H1 (cell line): ENCODE data around the gene FTL. TPM values are rescaled to one million over a fixed set of nuclear protein-coding genes. Genes with fewer than 3 reads are reported as not detected.

Experiments
- CTCF ChIA-PET: fragments of 300-600 bp; sonication (Branson Sonifier 250); formaldehyde crosslinking; loops from one replicate; lab custom pipeline; 2021; ENCODE audit not compliant: partially characterized antibody; lab: Charles Lee
- POLR2A ChIA-PET: fragments of 300-600 bp; sonication (Branson Sonifier 250); formaldehyde crosslinking; loops from one replicate; lab custom pipeline; 2021; ENCODE audit warnings: inconsistent platforms; ENCODE audit not compliant: partially characterized antibody; lab: Charles Lee
- DNase-seq, 2 experiments: peaks; one replicate each; pipeline versions ENCODE4 v3.0.0 to v3.0.0-alpha.2; 2010 to 2022; ENCODE audit warnings: low spot score in 2 of 2, low read depth in 1 of 2, mixed read lengths in 1 of 2
- FAIRE-seq: peaks from 2 replicates; lab custom pipeline; 2011; peaks lifted over from hg19 to GRCh38; lab: Jason Lieb, UNC
- H2AFZ ChIP-seq: 2 replicates; pipeline ENCODE4 v1.8.1; 2012; ENCODE audit warnings: low read length, inconsistent platforms
- H2AK5ac ChIP-seq: 2 replicates; pipeline ENCODE4 v1.6.1; 2013; ENCODE audit warnings: low read depth, low read length
- H2BK120ac ChIP-seq: replicated peaks from 2 replicates; pipeline ENCODE3; 2013; ENCODE audit warnings: low read depth, low read length, inconsistent platforms
- H2BK12ac ChIP-seq: 2 replicates; pipeline ENCODE4 v1.6.1; 2013; ENCODE audit warnings: low read depth, low read length
- H2BK15ac ChIP-seq: 2 replicates; pipeline ENCODE4 v1.6.1; 2013; ENCODE audit warnings: low read length
- H2BK20ac ChIP-seq: 2 replicates; pipeline ENCODE4 v1.6.1; 2013; ENCODE audit warnings: low read length
- H2BK5ac ChIP-seq: 2 replicates; pipeline ENCODE4 v1.6.1; 2013; ENCODE audit warnings: low read depth, low read length
- H3K14ac ChIP-seq: 2 replicates; pipeline ENCODE4 v1.6.1; 2013; ENCODE audit warnings: inconsistent platforms; ENCODE audit not compliant: insufficient read length
- H3K18ac ChIP-seq: 2 replicates; pipeline ENCODE4 v1.6.1; 2013; ENCODE audit warnings: low read length; ENCODE audit errors: extremely low read depth
- H3K23ac ChIP-seq: 2 replicates; pipeline ENCODE4 v1.6.1; 2013; ENCODE audit warnings: inconsistent platforms; ENCODE audit not compliant: insufficient read length
- H3K23me2 ChIP-seq: 2 replicates; pipeline ENCODE4 v1.6.1; 2013; ENCODE audit warnings: low read depth, low read length
- H3K27ac ChIP-seq: 2 replicates; pipeline ENCODE4 v1.6.1; 2011; ENCODE audit warnings: low read depth, low read length, inconsistent platforms
- H3K27me3 ChIP-seq, 4 experiments: replicated peaks in 1 of 4; 1 replicate in 1 of 4; 2 replicates in 3 of 4; pipeline versions ENCODE4 v1.6.1 to v1.8.1; 2011 to 2013; ENCODE audit warnings: low read length in 3 of 4, mild to moderate bottlenecking in 3 of 4, inconsistent platforms in 2 of 4, mixed read lengths in 2 of 4, moderate library complexity in 1 of 4; ENCODE audit not compliant: control insufficient read depth in 3 of 4, insufficient read depth in 3 of 4; ENCODE audit errors: extremely low read depth in 1 of 4
- H3K36me3 ChIP-seq, 4 experiments: 2 replicates each; pipeline versions ENCODE4 v1.6.1 to v1.8.1; 2011 to 2013; ENCODE audit warnings: mild to moderate bottlenecking in 4 of 4, low read length in 3 of 4, moderate library complexity in 2 of 4, control low read depth in 1 of 4, inconsistent platforms in 1 of 4; ENCODE audit not compliant: insufficient read depth in 4 of 4, control insufficient read depth in 2 of 4
- H3K4ac ChIP-seq: replicated peaks from 2 replicates; pipeline ENCODE3; 2013; ENCODE audit warnings: low read length, low read depth, mixed read lengths, inconsistent platforms; ENCODE audit not compliant: insufficient read length
- H3K4me1 ChIP-seq, 4 experiments: replicated peaks in 1 of 4; 1 replicate in 1 of 4; 2 replicates in 3 of 4; pipeline versions ENCODE4 v1.6.1 to v1.8.1; 2011 to 2013; ENCODE audit warnings: low read length in 3 of 4, inconsistent platforms in 2 of 4, mixed read lengths in 1 of 4; ENCODE audit not compliant: insufficient read depth in 4 of 4, control insufficient read depth in 3 of 4
- H3K4me2 ChIP-seq, 2 experiments: 2 replicates each; pipeline versions ENCODE4 v1.6.1 to v1.8.1; 2011 to 2013; ENCODE audit warnings: low read depth in 2 of 2, low read length in 2 of 2, control low read depth in 1 of 2, inconsistent platforms in 1 of 2, mild to moderate bottlenecking in 1 of 2; ENCODE audit not compliant: insufficient read depth in 1 of 2
- H3K4me3 ChIP-seq, 4 experiments: fragments of 200-600, 300-600 bp in 1 of 4; sonication (generic), shearing (Covaris generic), sonication (Bioruptor Twin) in 1 of 4; 2 replicates each; pipeline versions ENCODE4 v1.5.1 to v1.8.1; 2011 to 2016; ENCODE audit warnings: low read length in 4 of 4, low read depth in 3 of 4, control low read depth in 2 of 4, inconsistent platforms in 2 of 4, mild to moderate bottlenecking in 2 of 4, mixed read lengths in 1 of 4, moderate library complexity in 1 of 4; ENCODE audit not compliant: insufficient read depth in 2 of 4; ENCODE audit errors: extremely low read depth in 1 of 4
- H3K56ac ChIP-seq: replicated peaks from 2 replicates; pipeline ENCODE3; 2013; ENCODE audit warnings: low read depth, mild to moderate bottlenecking, mixed read lengths, low read length, inconsistent platforms; ENCODE audit not compliant: insufficient read length
- H3K79me1 ChIP-seq: 2 replicates; pipeline ENCODE4 v1.6.1; 2013; ENCODE audit warnings: low read depth, low read length, control low read depth
- H3K79me2 ChIP-seq, 2 experiments: 2 replicates each; pipeline versions ENCODE4 v1.6.1 to v1.8.1; 2012 to 2013; ENCODE audit warnings: low read length in 2 of 2, mild to moderate bottlenecking in 2 of 2, inconsistent platforms in 1 of 2; ENCODE audit not compliant: insufficient read depth in 2 of 2, control insufficient read depth in 1 of 2
- H3K9ac ChIP-seq, 4 experiments: replicated peaks in 1 of 4; 1 replicate in 1 of 4; 2 replicates in 3 of 4; pipeline versions ENCODE4 v1.6.1 to v1.8.1; 2011 to 2013; ENCODE audit warnings: low read depth in 3 of 4, low read length in 3 of 4, control low read depth in 2 of 4, mild to moderate bottlenecking in 2 of 4, moderate library complexity in 2 of 4, inconsistent platforms in 1 of 4; ENCODE audit errors: extremely low read depth in 1 of 4
- H3K9me3 ChIP-seq, 2 experiments: 2 replicates each; pipeline versions ENCODE4 v1.6.1 to v1.8.1; 2012 to 2013; ENCODE audit warnings: mild to moderate bottlenecking in 2 of 2, moderate library complexity in 2 of 2, control low read depth in 1 of 2, inconsistent platforms in 1 of 2, low read depth in 1 of 2, low read length in 1 of 2, mixed read lengths in 1 of 2; ENCODE audit not compliant: insufficient read depth in 2 of 2
- H4K20me1 ChIP-seq, 2 experiments: replicated peaks in 1 of 2; 2 replicates each; pipeline versions ENCODE3 to v1.8.1; 2011 to 2013; ENCODE audit warnings: inconsistent platforms in 2 of 2, low read length in 2 of 2, mild to moderate bottlenecking in 1 of 2; ENCODE audit not compliant: insufficient read depth in 2 of 2, control insufficient read depth in 1 of 2
- H4K5ac ChIP-seq: 2 replicates; pipeline ENCODE4 v1.6.1; 2013; ENCODE audit warnings: low read length, low read depth, mixed read lengths, inconsistent platforms; ENCODE audit not compliant: insufficient read length
- H4K8ac ChIP-seq: 2 replicates; pipeline ENCODE4 v1.8.0; 2013; ENCODE audit warnings: mild to moderate bottlenecking, moderate library complexity, low read length, inconsistent platforms; ENCODE audit not compliant: insufficient read depth; ENCODE audit errors: extremely low read depth
- H4K91ac ChIP-seq: replicated peaks from 2 replicates; pipeline ENCODE3; 2013; ENCODE audit warnings: low read length, mixed read lengths, inconsistent platforms; ENCODE audit not compliant: insufficient read length
- BRCA1 ChIP-seq: IDR thresholded peaks from 2 replicates; pipeline ENCODE4 v1.6.1; 2012; ENCODE audit warnings: low read depth, low read length, improper control_type of control experiment
- CEBPB ChIP-seq: IDR thresholded peaks from 2 replicates; pipeline ENCODE4 v1.6.1; 2012; ENCODE audit warnings: low read depth, low read length
- EZH2 ChIP-seq: fragments of 200-600 bp; sonication (generic); IDR thresholded peaks from 2 replicates; pipeline ENCODE4 v1.7.1; 2012; ENCODE audit warnings: low read depth, mild to moderate bottlenecking, moderate library complexity, low read length, inconsistent platforms; ENCODE audit not compliant: severe bottlenecking
- HDAC6 ChIP-seq: IDR thresholded peaks from one replicate; pipeline ENCODE4 v1.7.1; 2012; ENCODE audit warnings: low read depth, mild to moderate bottlenecking, inconsistent platforms, low read length, moderate library complexity
- KDM1A ChIP-seq: fragments of 200-600, 300-600 bp; sonication (generic); IDR thresholded peaks from 2 replicates; pipeline ENCODE4 v1.7.1; 2016; ENCODE audit warnings: mild to moderate bottlenecking, low read length, borderline replicate concordance
- KDM4A ChIP-seq: IDR thresholded peaks from one replicate; pipeline ENCODE4 v1.7.1; 2012; ENCODE audit warnings: low read depth, mild to moderate bottlenecking, moderate library complexity, low read length, inconsistent platforms; ENCODE audit not compliant: severe bottlenecking
- NANOG ChIP-seq: IDR thresholded peaks from 2 replicates; pipeline ENCODE4 v1.6.1; 2011; ENCODE audit warnings: low read length, low read depth, mild to moderate bottlenecking, inconsistent platforms; ENCODE audit not compliant: insufficient read depth, poor library complexity, severe bottlenecking
- POLR2A ChIP-seq, 2 experiments: IDR thresholded peaks; 1 replicate in 1 of 2; 2 replicates in 1 of 2; pipeline ENCODE4 v1.6.1; 2011; ENCODE audit warnings: low read depth in 2 of 2, low read length in 2 of 2, mild to moderate bottlenecking in 2 of 2; ENCODE audit errors: control extremely low read depth in 1 of 2
- RNF2 ChIP-seq: fragments of 200-900, 300-1000 bp; sonication (generic); IDR thresholded peaks from 2 replicates; pipeline ENCODE4 v1.7.1; 2016; ENCODE audit warnings: borderline replicate concordance, low read depth, mild to moderate bottlenecking, antibody characterized with exemption, low read length; ENCODE audit not compliant: poor library complexity, severe bottlenecking; ENCODE audit errors: missing control alignments
- SIN3A ChIP-seq, 2 experiments: IDR thresholded peaks in 1 of 2; conservative IDR thresholded peaks in 1 of 2; 2 replicates each; pipeline ENCODE4 v1.6.1; 2011 to 2012; ENCODE audit warnings: low read length in 2 of 2, improper control_type of control experiment in 1 of 2, low read depth in 1 of 2, mild to moderate bottlenecking in 1 of 2
- SIRT6 ChIP-seq: IDR thresholded peaks from one replicate; pipeline ENCODE4 v1.7.1; 2012; ENCODE audit warnings: low read length, inconsistent platforms
- TCF12 ChIP-seq: IDR thresholded peaks from 2 replicates; pipeline ENCODE4 v1.6.1; 2011; ENCODE audit warnings: low read depth, mild to moderate bottlenecking, low read length
- ZNF274 ChIP-seq: IDR thresholded peaks from 2 replicates; pipeline ENCODE4 v1.7.0; 2012; ENCODE audit warnings: low read length, borderline replicate concordance; ENCODE audit errors: extremely low read depth
- WGBS, 2 experiments: shearing (Covaris generic) in 1 of 2; methylation state at CpG; one replicate each; pipeline versions ENCODE4 v1.1.6 to v1.1.7; 2013 to 2015; ENCODE audit warnings: low lambda C conversion rate in 2 of 2, mixed read lengths in 2 of 2, inconsistent platforms in 1 of 2, low coverage in 1 of 2, missing lambda C conversion rate in 1 of 2; ENCODE audit not compliant: insufficient replicate concordance in 2 of 2, insufficient coverage in 1 of 2, insufficient read length in 1 of 2; ENCODE audit errors: extremely low coverage in 1 of 2, missing lambda C conversion rate in 1 of 2; 5-methylcytosine and 5-hydroxymethylcytosine counted together
- polyA plus RNA-seq, 7 experiments: library from polyadenylated mRNA; depleted of rRNA in 3 of 7; stranded (reverse) in 5 of 7; unstranded in 2 of 7; fragments of >200 nt in 5 of 7; fragments of 200-250 nt in 2 of 7; gene quantifications; 1 replicate in 5 of 7; 2 replicates in 1 of 7; 4 replicates in 1 of 7; pipeline versions ENCODE4 v1.2.1 to v1.2.3, GENCODE V29; 2011 to 2013; ENCODE audit warnings: missing spikeins in 2 of 7, mixed read lengths in 2 of 7
- total RNA-seq: library from RNA; stranded (reverse); fragmentation: NEBNext Ultra II Directional; extraction: Animal tissue kit (Norgen Biotek cat#: 25700); gene quantifications from 2 replicates; pipeline ENCODE4 v1.2.1, GENCODE V29; 2021

FTL gene
- total and polyA plus RNA-seq, 2 of the 8 experiments (the other 6 are each of a cell fraction or from before 2014, with no cell fraction given): 1,751 to 2,427 TPM

DNA sequence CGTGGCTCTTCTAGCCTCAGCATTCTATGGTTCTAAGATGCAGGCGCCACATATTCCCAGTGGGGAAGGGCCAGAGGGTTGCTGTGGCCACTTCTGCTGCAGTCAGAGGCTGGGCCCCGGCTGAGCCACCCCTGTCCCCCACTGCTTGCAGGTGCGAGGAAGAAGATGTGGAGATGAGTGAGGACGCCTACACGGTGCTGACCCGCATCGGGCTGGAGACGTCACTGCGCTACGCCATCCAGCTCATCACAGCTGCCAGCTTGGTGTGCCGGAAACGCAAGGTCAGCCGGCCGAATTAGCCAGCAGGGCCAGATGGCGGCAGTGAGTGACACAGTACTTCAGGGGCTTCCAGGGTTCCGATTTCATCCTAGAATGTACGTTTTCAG is 49.8 kb downstream of the FTL start:
- CTCF ChIA-PET: interaction anchor here (3.1 to 8.1 kb wide), 2 partner anchors 15 to 16 kb away, joined by 43 to 46 read pairs; no protein-coding TSS in a partner anchor
- TF ChIP-seq SIN3A (conservative IDR thresholded peaks at IDR 0.05 in 1 of 2, IDR thresholded peaks at IDR 0.05 in 1 of 2; ENCODE audit: low read depth in 1 of 2, low read length in 2 of 2): no peak
- TF ChIP-seq RNF2: no peak
- no peak for TF ChIP-seq HDAC6
- TF ChIP-seq TCF12: no peak
- TF ChIP-seq KDM1A: no peak
- TF ChIP-seq KDM4A: no peak
- TF ChIP-seq CEBPB: no peak
- TF ChIP-seq EZH2: no peak
- TF ChIP-seq NANOG: no peak
- no peak for TF ChIP-seq SIRT6
- no peak for TF ChIP-seq BRCA1
- TF ChIP-seq POLR2A (IDR thresholded peaks at IDR 0.05; ENCODE audit: control extremely low read depth in 1 of 2, low read depth in 2 of 2, low read length in 2 of 2): no peak
- TF ChIP-seq ZNF274: no peak

More for the DNA sequence above, 49.8 kb downstream of the FTL start:
- H2BK12ac ChIP-seq: no peak overlapping the region
- no peak overlapping the region for H2BK120ac ChIP-seq
- POLR2A ChIA-PET: interaction anchor here (0.6 kb wide), 1 partner anchor 42 kb away, joined by 3 read pairs; no protein-coding TSS in a partner anchor
- no peak overlapping the region for H2BK15ac ChIP-seq
- peaks cover 6% of the 10 kb centered on the region; the same call in 1 of the 2 replicates for H3K23me2 ChIP-seq
- H2BK5ac ChIP-seq: no peak overlapping the region
- FAIRE-seq (no peak), DNase-seq (no peak)
- H3K79me2 ChIP-seq: no peaks in the 10 kb centered on the region
- no peaks in the 10 kb centered on the region for H3K9me3 ChIP-seq
- H3K14ac ChIP-seq: no peak overlapping the region
- H3K36me3 ChIP-seq: peaks cover 10 to 25% (median 17%) of the 10 kb centered on the region in 4 experiments; a peak in 7 of 8 replicates
- no peak overlapping the region for H3K27ac ChIP-seq
- H4K91ac ChIP-seq: no peak overlapping the region
- H3K56ac ChIP-seq: no peak overlapping the region
- no peak overlapping the region for H3K18ac ChIP-seq
- no peak overlapping the region for H3K23ac ChIP-seq
- no peak overlapping the region for H3K4ac ChIP-seq
- no peak overlapping the region for H2AK5ac ChIP-seq
- H4K8ac ChIP-seq: 0 out of 2 replicates have a peak overlapping the region, but pooled peaks have one; percentile 14
- H4K20me1 ChIP-seq: peaks cover 3 to 5% of the 10 kb centered on the region in 2 experiments
- H4K5ac ChIP-seq: no peak overlapping the region
- 90% methylated on average over 18 of the region's 18 CpGs; no CpG with 5 or more reads in 1 of the 2 experiments for WGBS, 2 experiments
- no peaks in the 10 kb centered on the region for H3K79me1 ChIP-seq
- H3K4me3 ChIP-seq: no peak overlapping the region
- H2BK20ac ChIP-seq: no peak overlapping the region
- no peak overlapping the region for H2AFZ ChIP-seq
- H3K4me1 ChIP-seq: peaks cover 0 to 13% (median 3%) of the 10 kb centered on the region in 4 experiments; a peak in 4 of 7 replicates
- H3K27me3 ChIP-seq: peaks cover 0 to 15% (median 9%) of the 10 kb centered on the region in 4 experiments; a peak in 5 of 7 replicates
- H3K4me2 ChIP-seq: no peak overlapping the region
- H3K9ac ChIP-seq: no peak overlapping the region
